HepG2 (cell line): ENCODE data around the gene HLCS. TPM values are rescaled to one million over a fixed set of nuclear protein-coding genes. Genes with fewer than 3 reads are reported as not detected.

Experiments
- ATAC-seq: fragments of 200-7000 bp; cut with Tn5 transposase; 3 replicates; pipeline ENCODE4 v1.9.1; 2020; ENCODE audit warnings: mild to moderate bottlenecking, moderate library complexity
- BruUV-seq: library from RNA; stranded (reverse); fragments of 400-500 nt; replicated peaks from 2 replicates; lab custom pipeline; 2021; lab: Mats Ljungman, UMichigan
- CTCF ChIA-PET: fragments of 300-600 bp; formaldehyde crosslinking; extraction: SDS; loops from one replicate; lab custom pipeline; 2021; ENCODE audit warnings: low total read pairs, inconsistent platforms, low intra/inter-chr PET ratio; lab: Yijun Ruan, JAX
- POLR2A ChIA-PET: fragments of 350-600 bp; sonication (Branson Sonifier 250); formaldehyde crosslinking; loops from one replicate; lab custom pipeline; 2020; ENCODE audit warnings: antibody characterized with exemption, inconsistent platforms; lab: Yijun Ruan, JAX
- DNase-seq: peaks from one replicate; pipeline ENCODE4 v3.0.0-alpha.2; 2015; ENCODE audit warnings: low spot score
- FAIRE-seq: peaks from 3 replicates; lab custom pipeline; 2011; peaks lifted over from hg19 to GRCh38; lab: Jason Lieb, UNC
- H2AFZ ChIP-seq: one replicate; pipeline ENCODE4 v1.6.1; 2011; ENCODE audit warnings: low read length, inconsistent platforms
- H3K27ac ChIP-seq: fragments of 300-600 bp; 3 replicates; pipeline ENCODE4 v1.8.0; 2011; ENCODE audit warnings: mixed run types, mild to moderate bottlenecking, mixed read lengths, low read length, inconsistent platforms; ENCODE audit not compliant: insufficient read depth; ENCODE audit errors: extremely low read length
- H3K27me3 ChIP-seq, 2 experiments: fragments of 200-600 bp in 1 of 2; 2 replicates in 1 of 2; 3 replicates in 1 of 2; pipeline versions ENCODE4 v1.6.0 to v1.8.0; 2011; ENCODE audit warnings: low read length in 2 of 2, mild to moderate bottlenecking in 2 of 2, moderate library complexity in 2 of 2, inconsistent platforms in 1 of 2; ENCODE audit not compliant: insufficient read depth in 2 of 2, control insufficient read depth in 1 of 2
- H3K36me3 ChIP-seq, 2 experiments: fragments of 200-600 bp in 1 of 2; replicated peaks in 1 of 2; 2 replicates in 1 of 2; 3 replicates in 1 of 2; pipeline versions ENCODE4 v1.5.1 to v1.8.0; 2011; ENCODE audit warnings: low read length in 2 of 2, inconsistent platforms in 1 of 2; ENCODE audit not compliant: insufficient read depth in 2 of 2, control insufficient read depth in 1 of 2
- H3K4me1 ChIP-seq: 2 replicates; pipeline ENCODE4 v1.5.1; 2012; ENCODE audit warnings: low read length, inconsistent platforms; ENCODE audit not compliant: insufficient read depth
- H3K4me2 ChIP-seq: 2 replicates; pipeline ENCODE4 v1.6.0; 2011; ENCODE audit warnings: low read depth, low read length, inconsistent platforms
- H3K4me3 ChIP-seq, 3 experiments: fragments of 200-600 bp in 1 of 3; sonication (generic), shearing (Covaris generic) in 1 of 3; replicated peaks in 1 of 3; 2 replicates each; pipeline ENCODE4 v1.5.1; 2011 to 2016; ENCODE audit warnings: low read length in 3 of 3, inconsistent platforms in 2 of 3, low read depth in 2 of 3, mild to moderate bottlenecking in 2 of 3, control low read depth in 1 of 3, mixed read lengths in 1 of 3; ENCODE audit not compliant: insufficient read depth in 1 of 3
- H3K79me2 ChIP-seq: one replicate; pipeline ENCODE4 v1.6.1; 2011; ENCODE audit warnings: low read length, inconsistent platforms; ENCODE audit not compliant: insufficient read depth
- H3K9ac ChIP-seq: 2 replicates; pipeline ENCODE4 v1.6.0; 2011; ENCODE audit warnings: mild to moderate bottlenecking, low read depth, low read length, inconsistent platforms; ENCODE audit not compliant: insufficient read depth
- H3K9me3 ChIP-seq: 2 replicates; pipeline ENCODE4 v1.5.1; 2012; ENCODE audit warnings: mild to moderate bottlenecking, low read length
- H4K20me1 ChIP-seq: 2 replicates; pipeline ENCODE4 v1.6.0; 2011; ENCODE audit warnings: inconsistent platforms, mild to moderate bottlenecking, low read length, moderate library complexity; ENCODE audit not compliant: insufficient read depth
- GZF1 ChIP-seq: sonication (generic); formaldehyde crosslinking; IDR thresholded peaks from 2 replicates; pipeline ENCODE4 v1.5.1; 2020; ENCODE audit warnings: mild to moderate bottlenecking, missing genetic modification reagents
- HDAC1 ChIP-seq: sonication (generic); formaldehyde crosslinking; IDR thresholded peaks from 2 replicates; pipeline ENCODE4 v1.5.1; 2020; ENCODE audit warnings: mild to moderate bottlenecking, missing genetic modification reagents
- KLF16 ChIP-seq, 2 experiments: sonication (generic) in 1 of 2; formaldehyde crosslinking in 1 of 2; IDR thresholded peaks; 2 replicates each; pipeline versions ENCODE4 v1.6.1 to v1.8.0; 2016 to 2023; ENCODE audit warnings: missing genetic modification reagents in 2 of 2, missing compliant biosample characterization in 1 of 2
- NAIF1 ChIP-seq: sonication (generic); formaldehyde crosslinking; IDR thresholded peaks from 2 replicates; pipeline ENCODE4 v1.5.0; 2020; ENCODE audit warnings: mild to moderate bottlenecking, missing genetic modification reagents, borderline replicate concordance
- NR2F1 ChIP-seq, 2 experiments: fragments of 450-650 bp in 1 of 2; formaldehyde crosslinking in 1 of 2; IDR thresholded peaks; 2 replicates each; pipeline versions ENCODE4 v1.5.0 to v1.6.1; 2016 to 2020; ENCODE audit warnings: mild to moderate bottlenecking in 1 of 2, missing compliant biosample characterization in 1 of 2, missing genetic modification reagents in 1 of 2, moderate library complexity in 1 of 2
- RAD51 ChIP-seq: fragments of 450-650 bp; IDR thresholded peaks from 2 replicates; pipeline ENCODE4 v1.6.1; 2016; ENCODE audit warnings: borderline replicate concordance
- SKI ChIP-seq: fragments of 450-650 bp; IDR thresholded peaks from one replicate; pipeline ENCODE4 v1.6.1; 2018; ENCODE audit warnings: mild to moderate bottlenecking; ENCODE audit not compliant: partially characterized antibody
- ZFP91 ChIP-seq: sonication (generic); formaldehyde crosslinking; IDR thresholded peaks from 2 replicates; pipeline ENCODE4 v1.9.0; 2022; ENCODE audit warnings: missing genetic modification reagents, mild to moderate bottlenecking, borderline replicate concordance
- ZIK1 ChIP-seq: sonication (generic); formaldehyde crosslinking; IDR thresholded peaks from 2 replicates; pipeline ENCODE4 v1.5.0; 2020; ENCODE audit warnings: mild to moderate bottlenecking, low read depth, missing genetic modification reagents, borderline replicate concordance
- ZNF24 ChIP-seq: fragments of 450-650 bp; IDR thresholded peaks from 2 replicates; pipeline ENCODE4 v1.6.1; 2017; ENCODE audit warnings: antibody characterized with exemption, mild to moderate bottlenecking
- ZNF251 ChIP-seq: sonication (generic); formaldehyde crosslinking; IDR thresholded peaks from 2 replicates; pipeline ENCODE4 v1.9.0; 2021; ENCODE audit warnings: mild to moderate bottlenecking, missing genetic modification reagents
- ZNF382 ChIP-seq: sonication (generic); formaldehyde crosslinking; IDR thresholded peaks from 2 replicates; pipeline ENCODE4 v1.5.0; 2020; ENCODE audit warnings: missing genetic modification reagents, mild to moderate bottlenecking, borderline replicate concordance
- ZNF468 ChIP-seq: sonication (generic); formaldehyde crosslinking; IDR thresholded peaks from 2 replicates; pipeline ENCODE4 v1.8.0; 2022; ENCODE audit warnings: mild to moderate bottlenecking, moderate library complexity, missing genetic modification reagents
- ZNF546 ChIP-seq: sonication (generic); formaldehyde crosslinking; conservative IDR thresholded peaks from 2 replicates; pipeline ENCODE4 v1.8.1; 2023; ENCODE audit warnings: mild to moderate bottlenecking, missing genetic modification reagents
- ZNF547 ChIP-seq: sonication (generic); formaldehyde crosslinking; IDR thresholded peaks from 2 replicates; pipeline ENCODE4 v1.5.1; 2020; ENCODE audit warnings: mild to moderate bottlenecking, missing genetic modification reagents
- ZSCAN25 ChIP-seq: sonication (generic); formaldehyde crosslinking; IDR thresholded peaks from 2 replicates; pipeline ENCODE4 v1.8.0; 2022; ENCODE audit warnings: mild to moderate bottlenecking, missing genetic modification reagents
- WGBS: methylation state at CpG from one replicate; pipeline ENCODE4 v1.1.6; 2017; ENCODE audit warnings: low lambda C conversion rate; 5-methylcytosine and 5-hydroxymethylcytosine counted together
- in situ Hi-C: cut with HindIII; loops from 2 replicates; pipeline ENCODE4 v1.10.0; 2017; ENCODE audit warnings: low pct_unique_long_range_greater_than_20kb; ENCODE audit not compliant: extremely low pct_ligation_motif_present
- intact Hi-C: fragments of 100-400 bp; cut with micrococcal nuclease; formaldehyde crosslinking; loops from one replicate; pipeline ENCODE4 v1.10.0; 2022; ENCODE audit not compliant: unreplicated experiment
- polyA plus RNA-seq, 8 experiments: library from polyadenylated mRNA; depleted of rRNA in 3 of 8; stranded (reverse) in 7 of 8; unstranded in 1 of 8; fragments of >200 nt; fragmentation: Illumina TruSeq in 4 of 8; extraction: Trizol in 4 of 8; gene quantifications; 2 replicates each; pipeline versions ENCODE4 v1.2.1 to v1.2.3, GENCODE V29; 2011 to 2016; ENCODE audit warnings: low read depth in 4 of 8, missing spikeins in 1 of 8, mixed read lengths in 1 of 8; ENCODE audit not compliant: insufficient read depth in 1 of 8
- total RNA-seq, 5 experiments: library from RNA; depleted of rRNA; stranded (reverse); fragments of >200 nt; fragmentation: Illumina TruSeq; extraction: Trizol; gene quantifications; 2 replicates each; pipeline ENCODE4 v1.2.3, GENCODE V29; 2016; ENCODE audit warnings: low read depth in 1 of 5
- TF ChIP-seq, protein P1 (sequence below): IDR thresholded peaks from 2 replicates; pipeline ENCODE4 v1.6.1; 2016; ENCODE audit warnings: mild to moderate bottlenecking

The HLCS gene
- total and polyA plus RNA-seq, 2 of the 13 experiments (the other 11 are each of a cell fraction or from before 2014, with no cell fraction given): 7.9 to 12.3 TPM

DNA sequence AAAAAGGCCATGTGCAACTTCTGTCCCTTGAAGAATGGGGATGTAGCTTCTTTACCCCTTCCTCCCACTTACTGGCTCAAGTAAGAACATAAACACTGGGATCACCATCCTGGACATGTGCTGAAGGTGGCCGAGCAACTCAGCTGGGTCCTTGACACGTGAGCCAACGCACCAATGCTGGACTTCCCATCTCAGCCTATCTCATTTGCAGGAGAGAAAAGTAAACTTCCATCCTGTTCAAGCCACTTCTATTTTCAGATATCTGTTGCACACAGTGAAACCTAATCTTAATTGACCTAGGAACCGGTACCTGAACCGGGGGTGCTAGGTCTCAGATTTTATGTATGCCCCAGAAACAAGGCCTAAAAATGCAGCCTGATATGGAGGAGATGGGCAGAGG, 75.3 kb downstream of the HLCS start:
- Histone ChIP-seq H4K20me1 (no peaks in the 10 kb centered on the region), H3K36me3 (peaks cover 0 to 16% of the 10 kb centered on the region in 2 experiments; a peak in 3 of 5 replicates), H3K4me2 (no peak overlapping the region), H3K27ac (no peak overlapping the region), H3K27me3 (no peaks in the 10 kb centered on the region), H3K4me3 (no peak overlapping the region), H3K4me1 (no peaks in the 10 kb centered on the region), H3K79me2 (no peaks in the 10 kb centered on the region), H3K9ac (no peak overlapping the region), H2AFZ (no peak overlapping the region), H3K9me3 (no peaks in the 10 kb centered on the region)
- in situ Hi-C loops: no loop called here
- CTCF ChIA-PET: no interaction called here
- BruUV-seq: no TSS peak
- FAIRE-seq (no peak), DNase-seq (no peak), ATAC-seq (no peak)
- POLR2A ChIA-PET: no interaction called here
- intact Hi-C loops: no loop called here
- TF ChIP-seq ZFP91 (CRISPR knock-in tag) (no peak), ZNF547 (CRISPR knock-in tag) (no peak), SKI (no peak), ZNF382 (CRISPR knock-in tag) (no peak), KLF16 (CRISPR knock-in tag; IDR thresholded peaks at IDR 0.05) (no peak), ZNF251 (CRISPR knock-in tag) (no peak), ZNF546 (CRISPR knock-in tag) (no peak), ZNF24 (no peak), NAIF1 (CRISPR knock-in tag) (no peak), ZSCAN25 (CRISPR knock-in tag) (no peak), RAD51 (no peak), GZF1 (CRISPR knock-in tag) (no peak), ZNF468 (CRISPR knock-in tag) (no peak), ZIK1 (no peak), HDAC1 (no peak), NR2F1 (CRISPR knock-in tag; IDR thresholded peaks at IDR 0.05) (no peak)
- TF ChIP-seq, protein P1, sequence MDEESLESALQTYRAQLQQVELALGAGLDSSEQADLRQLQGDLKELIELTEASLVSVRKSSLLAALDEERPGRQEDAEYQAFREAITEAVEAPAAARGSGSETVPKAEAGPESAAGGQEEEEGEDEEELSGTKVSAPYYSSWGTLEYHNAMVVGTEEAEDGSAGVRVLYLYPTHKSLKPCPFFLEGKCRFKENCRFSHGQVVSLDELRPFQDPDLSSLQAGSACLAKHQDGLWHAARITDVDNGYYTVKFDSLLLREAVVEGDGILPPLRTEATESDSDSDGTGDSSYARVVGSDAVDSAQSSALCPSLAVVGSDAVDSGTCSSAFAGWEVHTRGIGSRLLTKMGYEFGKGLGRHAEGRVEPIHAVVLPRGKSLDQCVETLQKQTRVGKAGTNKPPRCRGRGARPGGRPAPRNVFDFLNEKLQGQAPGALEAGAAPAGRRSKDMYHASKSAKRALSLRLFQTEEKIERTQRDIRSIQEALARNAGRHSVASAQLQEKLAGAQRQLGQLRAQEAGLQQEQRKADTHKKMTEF (CRISPR knock-in tag): no peak
- 92% methylated on average over 5 of the region's 5 CpGs for WGBS
